HepG2 (cell line): ENCODE data around the gene PRSS16. TPM values are rescaled to one million over a fixed set of nuclear protein-coding genes. Genes with fewer than 3 reads are reported as not detected.
A peak's percentile ranks its signal among the peaks of the same experiment; 100 is the strongest.

Source experiments
- ATAC-seq: fragments of 200-7000 bp; cut with Tn5 transposase; 3 replicates; pipeline ENCODE4 v1.9.1; 2020; ENCODE audit warnings: mild to moderate bottlenecking, moderate library complexity
- BruUV-seq: library from RNA; stranded (reverse); fragments of 400-500 nt; replicated peaks from 2 replicates; lab custom pipeline; 2021; lab: Mats Ljungman, UMichigan
- CTCF ChIA-PET: fragments of 300-600 bp; formaldehyde crosslinking; extraction: SDS; loops from one replicate; lab custom pipeline; 2021; ENCODE audit warnings: low total read pairs, inconsistent platforms, low intra/inter-chr PET ratio; lab: Yijun Ruan, JAX
- POLR2A ChIA-PET: fragments of 350-600 bp; sonication (Branson Sonifier 250); formaldehyde crosslinking; loops from one replicate; lab custom pipeline; 2020; ENCODE audit warnings: antibody characterized with exemption, inconsistent platforms; lab: Yijun Ruan, JAX
- DNase-seq: peaks from one replicate; pipeline ENCODE4 v3.0.0-alpha.2; 2015; ENCODE audit warnings: low spot score
- FAIRE-seq: peaks from 3 replicates; lab custom pipeline; 2011; peaks lifted over from hg19 to GRCh38; lab: Jason Lieb, UNC
- H2AFZ ChIP-seq: one replicate; pipeline ENCODE4 v1.6.1; 2011; ENCODE audit warnings: low read length, inconsistent platforms
- H3K27ac ChIP-seq: fragments of 300-600 bp; 3 replicates; pipeline ENCODE4 v1.8.0; 2011; ENCODE audit warnings: mixed run types, mild to moderate bottlenecking, mixed read lengths, low read length, inconsistent platforms; ENCODE audit not compliant: insufficient read depth; ENCODE audit errors: extremely low read length
- H3K27me3 ChIP-seq, 2 experiments: fragments of 200-600 bp in 1 of 2; 2 replicates in 1 of 2; 3 replicates in 1 of 2; pipeline versions ENCODE4 v1.6.0 to v1.8.0; 2011; ENCODE audit warnings: low read length in 2 of 2, mild to moderate bottlenecking in 2 of 2, moderate library complexity in 2 of 2, inconsistent platforms in 1 of 2; ENCODE audit not compliant: insufficient read depth in 2 of 2, control insufficient read depth in 1 of 2
- H3K36me3 ChIP-seq, 2 experiments: fragments of 200-600 bp in 1 of 2; replicated peaks in 1 of 2; 2 replicates in 1 of 2; 3 replicates in 1 of 2; pipeline versions ENCODE4 v1.5.1 to v1.8.0; 2011; ENCODE audit warnings: low read length in 2 of 2, inconsistent platforms in 1 of 2; ENCODE audit not compliant: insufficient read depth in 2 of 2, control insufficient read depth in 1 of 2
- H3K4me1 ChIP-seq: 2 replicates; pipeline ENCODE4 v1.5.1; 2012; ENCODE audit warnings: low read length, inconsistent platforms; ENCODE audit not compliant: insufficient read depth
- H3K4me2 ChIP-seq: 2 replicates; pipeline ENCODE4 v1.6.0; 2011; ENCODE audit warnings: low read depth, low read length, inconsistent platforms
- H3K4me3 ChIP-seq, 3 experiments: fragments of 200-600 bp in 1 of 3; sonication (generic), shearing (Covaris generic) in 1 of 3; replicated peaks in 1 of 3; 2 replicates each; pipeline ENCODE4 v1.5.1; 2011 to 2016; ENCODE audit warnings: low read length in 3 of 3, inconsistent platforms in 2 of 3, low read depth in 2 of 3, mild to moderate bottlenecking in 2 of 3, control low read depth in 1 of 3, mixed read lengths in 1 of 3; ENCODE audit not compliant: insufficient read depth in 1 of 3
- H3K79me2 ChIP-seq: one replicate; pipeline ENCODE4 v1.6.1; 2011; ENCODE audit warnings: low read length, inconsistent platforms; ENCODE audit not compliant: insufficient read depth
- H3K9ac ChIP-seq: 2 replicates; pipeline ENCODE4 v1.6.0; 2011; ENCODE audit warnings: mild to moderate bottlenecking, low read depth, low read length, inconsistent platforms; ENCODE audit not compliant: insufficient read depth
- H3K9me3 ChIP-seq: 2 replicates; pipeline ENCODE4 v1.5.1; 2012; ENCODE audit warnings: mild to moderate bottlenecking, low read length
- H4K20me1 ChIP-seq: 2 replicates; pipeline ENCODE4 v1.6.0; 2011; ENCODE audit warnings: inconsistent platforms, mild to moderate bottlenecking, low read length, moderate library complexity; ENCODE audit not compliant: insufficient read depth
- ATF5 ChIP-seq: sonication (generic); formaldehyde crosslinking; IDR thresholded peaks from 2 replicates; pipeline ENCODE4 v1.4.0; 2020; ENCODE audit warnings: mild to moderate bottlenecking, low read depth, missing genetic modification reagents
- CAMTA2 ChIP-seq: sonication (generic); formaldehyde crosslinking; IDR thresholded peaks from 2 replicates; pipeline ENCODE4 v1.4.0; 2020; ENCODE audit warnings: mild to moderate bottlenecking, missing genetic modification reagents, borderline replicate concordance
- CEBPB ChIP-seq: IDR thresholded peaks from 2 replicates; pipeline ENCODE4 v1.6.1; 2011; ENCODE audit warnings: low read depth, low read length, improper control_type of control experiment, borderline replicate concordance
- MXI1 ChIP-seq: IDR thresholded peaks from 3 replicates; pipeline ENCODE4 v1.6.1; 2012; ENCODE audit warnings: low read depth, low read length, inconsistent platforms, borderline replicate concordance
- ZNF205 ChIP-seq: IDR thresholded peaks from 2 replicates; pipeline ENCODE4 v1.6.1; 2018; ENCODE audit warnings: missing biosample characterization, missing genetic modification reagents
- ZNF224 ChIP-seq: sonication (generic); formaldehyde crosslinking; IDR thresholded peaks from 2 replicates; pipeline ENCODE4 v1.5.0; 2020; ENCODE audit warnings: mild to moderate bottlenecking, missing genetic modification reagents
- WGBS: methylation state at CpG from one replicate; pipeline ENCODE4 v1.1.6; 2017; ENCODE audit warnings: low lambda C conversion rate; 5-methylcytosine and 5-hydroxymethylcytosine counted together
- in situ Hi-C: cut with HindIII; loops from 2 replicates; pipeline ENCODE4 v1.10.0; 2017; ENCODE audit warnings: low pct_unique_long_range_greater_than_20kb; ENCODE audit not compliant: extremely low pct_ligation_motif_present
- intact Hi-C: fragments of 100-400 bp; cut with micrococcal nuclease; formaldehyde crosslinking; loops from one replicate; pipeline ENCODE4 v1.10.0; 2022; ENCODE audit not compliant: unreplicated experiment
- polyA plus RNA-seq, 8 experiments: library from polyadenylated mRNA; depleted of rRNA in 3 of 8; stranded (reverse) in 7 of 8; unstranded in 1 of 8; fragments of >200 nt; fragmentation: Illumina TruSeq in 4 of 8; extraction: Trizol in 4 of 8; gene quantifications; 2 replicates each; pipeline versions ENCODE4 v1.2.1 to v1.2.3, GENCODE V29; 2011 to 2016; ENCODE audit warnings: low read depth in 4 of 8, missing spikeins in 1 of 8, mixed read lengths in 1 of 8; ENCODE audit not compliant: insufficient read depth in 1 of 8
- total RNA-seq, 5 experiments: library from RNA; depleted of rRNA; stranded (reverse); fragments of >200 nt; fragmentation: Illumina TruSeq; extraction: Trizol; gene quantifications; 2 replicates each; pipeline ENCODE4 v1.2.3, GENCODE V29; 2016; ENCODE audit warnings: low read depth in 1 of 5

Gene PRSS16
- total and polyA plus RNA-seq, 2 of the 13 experiments (the other 11 are each of a cell fraction or from before 2014, with no cell fraction given): not detected

GRCh38 chr6:27242589-27243265 lies 4.8 kb upstream of the PRSS16 start:
- intact Hi-C loops (no loop called here), in situ Hi-C loops (no loop called here)
- 0 out of 5 replicates have a peak, but pooled peaks cover 0 to 7% of the 10 kb centered on the region in 2 experiments for H3K27me3 ChIP-seq
- H4K20me1 ChIP-seq: no peaks in the 10 kb centered on the region
- H2AFZ ChIP-seq: no peak overlapping the region
- TF ChIP-seq CEBPB (peak; percentile 64), CAMTA2 (CRISPR knock-in tag) (no peak), ZNF205 (CRISPR knock-in tag) (no peak)
- H3K79me2 ChIP-seq: no peaks in the 10 kb centered on the region
- DNase-seq: no peak
- no peak for FAIRE-seq
- H3K4me1 ChIP-seq: peaks cover 2% of the 10 kb centered on the region; the same call in 1 of the 2 replicates
- no peak for ATAC-seq
- no peak overlapping the region for H3K4me3 ChIP-seq
- H3K9ac ChIP-seq: no peak overlapping the region
- no TSS peak for BruUV-seq
- no peak overlapping the region for H3K27ac ChIP-seq
- H3K36me3 ChIP-seq: no peaks in the 10 kb centered on the region
- 19% methylated on average over 14 of the region's 14 CpGs for WGBS
- CTCF ChIA-PET: no interaction called here
- POLR2A ChIA-PET: no interaction called here
- 0 out of 2 replicates have a peak, but pooled peaks cover 7% of the 10 kb centered on the region for H3K9me3 ChIP-seq
- no peak overlapping the region for H3K4me2 ChIP-seq

GRCh38 chr6:27248783-27249182 lies 1.3 kb downstream of the PRSS16 start:
- no peak overlapping the region for H3K27ac ChIP-seq

More at GRCh38 chr6:27248783-27249182, 1.3 kb downstream of the PRSS16 start:
- H3K4me1 ChIP-seq: no peaks in the 10 kb centered on the region
- FAIRE-seq (no peak), DNase-seq (no peak), ATAC-seq (no peak)
- ChIA-PET CTCF (no interaction called here), POLR2A (no interaction called here)
- no peaks in the 10 kb centered on the region for H3K79me2 ChIP-seq
- no peak overlapping the region for H3K4me2 ChIP-seq
- H4K20me1 ChIP-seq: no peaks in the 10 kb centered on the region
- peaks cover 0 to 41% of the 10 kb centered on the region in 2 experiments; a peak in 3 of 5 replicates for H3K27me3 ChIP-seq
- H3K4me3 ChIP-seq: no peak overlapping the region
- no peak overlapping the region for H3K9ac ChIP-seq
- in situ Hi-C loops: no loop called here
- WGBS: 36% methylated on average over 3 of the region's 3 CpGs
- H3K36me3 ChIP-seq: no peaks in the 10 kb centered on the region
- TF ChIP-seq MXI1: no peak
- no peak for TF ChIP-seq ATF5 (CRISPR knock-in tag)
- TF ChIP-seq ZNF224 (CRISPR knock-in tag): no peak
- BruUV-seq: no TSS peak
- intact Hi-C loops: no loop called here
- no peak overlapping the region for H2AFZ ChIP-seq
- H3K9me3 ChIP-seq: no peaks in the 10 kb centered on the region
